HepG2 (cell line): ENCODE measurements around the gene LARP1. TPM values are rescaled to one million over a fixed set of nuclear protein-coding genes. Genes with fewer than 3 reads are reported as not detected.

Experiments used
- ARID2 ChIP-seq: sonication (generic); formaldehyde crosslinking; IDR thresholded peaks from 2 replicates; pipeline ENCODE4 v1.8.1; 2022; ENCODE audit warnings: mild to moderate bottlenecking, missing genetic modification reagents, borderline replicate concordance
- BRD4 ChIP-seq: sonication (generic); formaldehyde crosslinking; IDR thresholded peaks from 2 replicates; pipeline ENCODE4 v1.4.0; 2020; ENCODE audit warnings: missing genetic modification reagents
- CEBPB ChIP-seq: IDR thresholded peaks from 2 replicates; pipeline ENCODE4 v1.6.1; 2011; ENCODE audit warnings: low read depth, low read length, improper control_type of control experiment, borderline replicate concordance
- CHD4 ChIP-seq: fragments of 200-600 bp; sonication (generic); IDR thresholded peaks from 2 replicates; pipeline ENCODE4 v1.7.0; 2017; ENCODE audit warnings: mild to moderate bottlenecking, low read length, borderline replicate concordance
- HMG20B ChIP-seq: conservative IDR thresholded peaks from 2 replicates; pipeline ENCODE4 v1.6.1; 2016; ENCODE audit warnings: missing genetic modification reagents, missing compliant biosample characterization
- IRF2 ChIP-seq: IDR thresholded peaks from 2 replicates; pipeline ENCODE4 v1.6.1; 2018; ENCODE audit warnings: missing genetic modification reagents, missing compliant biosample characterization
- NR2C2 ChIP-seq: sonication (generic); formaldehyde crosslinking; IDR thresholded peaks from 2 replicates; pipeline ENCODE4 v1.4.0; 2020; ENCODE audit warnings: missing genetic modification reagents, mild to moderate bottlenecking, moderate library complexity, borderline replicate concordance
- PAF1 ChIP-seq: IDR thresholded peaks from 2 replicates; pipeline ENCODE4 v1.6.1; 2016; ENCODE audit warnings: missing genetic modification reagents, missing compliant biosample characterization
- RAD21 ChIP-seq: fragments of 450-650 bp; formaldehyde crosslinking; IDR thresholded peaks from 2 replicates; pipeline ENCODE4 v1.5.0; 2020; ENCODE audit warnings: mild to moderate bottlenecking
- REPIN1 ChIP-seq: sonication (generic); formaldehyde crosslinking; IDR thresholded peaks from 2 replicates; pipeline ENCODE4 v1.8.0; 2022; ENCODE audit warnings: missing genetic modification reagents, low read depth, mild to moderate bottlenecking, borderline replicate concordance
- ZFP82 ChIP-seq: sonication (generic); formaldehyde crosslinking; IDR thresholded peaks from 2 replicates; pipeline ENCODE4 v1.5.1; 2020; ENCODE audit warnings: mild to moderate bottlenecking, missing genetic modification reagents, borderline replicate concordance
- ZFP91 ChIP-seq: sonication (generic); formaldehyde crosslinking; IDR thresholded peaks from 2 replicates; pipeline ENCODE4 v1.9.0; 2022; ENCODE audit warnings: missing genetic modification reagents, mild to moderate bottlenecking, borderline replicate concordance
- ZKSCAN1 ChIP-seq: fragments of 150-350 bp; IDR thresholded peaks from 2 replicates; pipeline ENCODE4 v1.6.1; 2014; ENCODE audit warnings: low read length
- ZKSCAN8 ChIP-seq: IDR thresholded peaks from 2 replicates; pipeline ENCODE4 v1.6.1; 2016; ENCODE audit warnings: borderline replicate concordance, missing genetic modification reagents, missing compliant biosample characterization
- ZNF143 ChIP-seq: sonication (generic); formaldehyde crosslinking; IDR thresholded peaks from 2 replicates; pipeline ENCODE4 v1.4.0; 2020; ENCODE audit warnings: missing genetic modification reagents
- ZNF30 ChIP-seq: sonication (generic); formaldehyde crosslinking; IDR thresholded peaks from 2 replicates; pipeline ENCODE4 v1.5.0; 2020; ENCODE audit warnings: mild to moderate bottlenecking, missing genetic modification reagents
- ZNF558 ChIP-seq: sonication (generic); formaldehyde crosslinking; IDR thresholded peaks from 2 replicates; pipeline ENCODE4 v1.9.0; 2022; ENCODE audit warnings: mild to moderate bottlenecking, missing genetic modification reagents, borderline replicate concordance
- ZNF607 ChIP-seq: sonication (generic); formaldehyde crosslinking; IDR thresholded peaks from 2 replicates; pipeline ENCODE4 v1.5.1; 2020; ENCODE audit warnings: missing genetic modification reagents, mild to moderate bottlenecking, borderline replicate concordance
- ZNF639 ChIP-seq: conservative IDR thresholded peaks from 2 replicates; pipeline ENCODE4 v1.6.1; 2018; ENCODE audit warnings: missing genetic modification reagents
- polyA plus RNA-seq, 8 experiments: library from polyadenylated mRNA; depleted of rRNA in 3 of 8; stranded (reverse) in 7 of 8; unstranded in 1 of 8; fragments of >200 nt; fragmentation: Illumina TruSeq in 4 of 8; extraction: Trizol in 4 of 8; gene quantifications; 2 replicates each; pipeline versions ENCODE4 v1.2.1 to v1.2.3, GENCODE V29; 2011 to 2016; ENCODE audit warnings: low read depth in 4 of 8, missing spikeins in 1 of 8, mixed read lengths in 1 of 8; ENCODE audit not compliant: insufficient read depth in 1 of 8
- total RNA-seq, 5 experiments: library from RNA; depleted of rRNA; stranded (reverse); fragments of >200 nt; fragmentation: Illumina TruSeq; extraction: Trizol; gene quantifications; 2 replicates each; pipeline ENCODE4 v1.2.3, GENCODE V29; 2016; ENCODE audit warnings: low read depth in 1 of 5
- TF ChIP-seq, protein P1 (sequence below): sonication (generic); formaldehyde crosslinking; IDR thresholded peaks from 2 replicates; pipeline ENCODE4 v1.8.1; 2023; ENCODE audit warnings: missing genetic modification reagents, inconsistent platforms, borderline replicate concordance
- TF ChIP-seq, protein P2 (sequence below): sonication (generic); formaldehyde crosslinking; IDR thresholded peaks from 2 replicates; pipeline ENCODE4 v1.5.1; 2020; ENCODE audit warnings: mild to moderate bottlenecking, missing genetic modification reagents, moderate library complexity

Gene LARP1
- total and polyA plus RNA-seq, 2 of the 13 experiments (the other 11 are each of a cell fraction or from before 2014, with no cell fraction given), result 45.2 to 61.4 TPM

DNA sequence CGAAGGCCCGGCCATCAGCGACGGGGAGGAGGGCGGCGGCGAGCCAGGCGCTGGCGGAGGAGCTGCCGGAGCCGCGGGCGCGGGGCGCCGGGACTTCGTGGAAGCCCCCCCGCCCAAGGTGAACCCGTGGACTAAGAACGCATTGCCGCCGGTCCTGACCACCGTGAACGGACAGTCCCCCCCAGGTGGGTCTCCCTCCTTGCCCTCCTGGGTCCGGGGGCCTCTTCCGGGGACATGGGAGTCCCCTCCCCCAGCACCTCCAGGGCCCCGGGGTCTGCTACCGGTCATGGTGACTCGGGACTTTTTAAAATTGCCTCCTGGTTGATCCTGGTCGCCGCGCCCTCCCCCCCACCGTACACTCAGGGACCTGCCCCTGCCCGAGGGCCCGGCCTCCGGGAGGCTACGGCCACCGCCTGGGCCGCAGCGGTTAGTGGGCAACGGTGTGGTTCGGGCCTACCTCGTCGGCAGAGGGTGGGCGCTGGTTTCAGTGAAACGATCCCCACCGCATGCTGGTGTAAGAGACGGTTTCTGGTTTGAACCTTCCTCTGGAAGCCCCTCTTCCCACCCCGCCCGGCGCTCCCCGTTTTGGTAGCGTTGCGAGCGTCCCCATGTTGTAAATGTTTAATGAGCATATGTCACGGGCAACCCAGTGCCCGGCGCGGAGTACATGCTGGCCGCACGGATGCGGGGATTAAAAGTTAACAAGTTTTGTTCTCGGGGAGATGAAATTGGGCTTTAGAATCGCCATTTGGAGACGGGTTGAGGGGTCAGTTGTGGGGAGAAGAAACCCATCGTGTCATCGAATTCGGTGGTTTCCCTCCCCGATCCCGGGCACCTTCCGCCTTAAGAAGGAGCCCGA is 1.1 kb downstream of the LARP1 start (continued):
- TF ChIP-seq, protein P1, sequence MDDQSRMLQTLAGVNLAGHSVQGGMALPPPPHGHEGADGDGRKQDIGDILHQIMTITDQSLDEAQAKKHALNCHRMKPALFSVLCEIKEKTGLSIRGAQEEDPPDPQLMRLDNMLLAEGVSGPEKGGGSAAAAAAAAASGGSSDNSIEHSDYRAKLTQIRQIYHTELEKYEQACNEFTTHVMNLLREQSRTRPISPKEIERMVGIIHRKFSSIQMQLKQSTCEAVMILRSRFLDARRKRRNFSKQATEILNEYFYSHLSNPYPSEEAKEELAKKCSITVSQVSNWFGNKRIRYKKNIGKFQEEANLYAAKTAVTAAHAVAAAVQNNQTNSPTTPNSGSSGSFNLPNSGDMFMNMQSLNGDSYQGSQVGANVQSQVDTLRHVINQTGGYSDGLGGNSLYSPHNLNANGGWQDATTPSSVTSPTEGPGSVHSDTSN, result 0 out of 2 replicates have a peak, but pooled peaks have one; percentile 37
- TF ChIP-seq ZNF607 (no peak), ZFP91 (CRISPR knock-in tag) (no peak; the same call in 1 of the 2 replicates), ZNF143 (CRISPR knock-in tag) (no peak), ZKSCAN1 (no peak), ZNF30 (CRISPR knock-in tag) (peak; percentile 74; the same call in 1 of the 2 replicates), ARID2 (CRISPR knock-in tag) (no peak), RAD21 (0 out of 2 replicates have a peak, but pooled peaks have one; percentile 7), ZFP82 (CRISPR knock-in tag) (peak; percentile 71; the same call in 1 of the 2 replicates), REPIN1 (no peak), ZNF639 (CRISPR knock-in tag) (no peak), HMG20B (CRISPR knock-in tag) (no peak), ZNF558 (no peak), CEBPB (no peak), IRF2 (CRISPR knock-in tag) (no peak), ZKSCAN8 (CRISPR knock-in tag) (no peak), NR2C2 (CRISPR knock-in tag) (no peak), PAF1 (no peak), CHD4 (no peak), BRD4 (CRISPR knock-in tag) (no peak)
- TF ChIP-seq, protein P2, sequence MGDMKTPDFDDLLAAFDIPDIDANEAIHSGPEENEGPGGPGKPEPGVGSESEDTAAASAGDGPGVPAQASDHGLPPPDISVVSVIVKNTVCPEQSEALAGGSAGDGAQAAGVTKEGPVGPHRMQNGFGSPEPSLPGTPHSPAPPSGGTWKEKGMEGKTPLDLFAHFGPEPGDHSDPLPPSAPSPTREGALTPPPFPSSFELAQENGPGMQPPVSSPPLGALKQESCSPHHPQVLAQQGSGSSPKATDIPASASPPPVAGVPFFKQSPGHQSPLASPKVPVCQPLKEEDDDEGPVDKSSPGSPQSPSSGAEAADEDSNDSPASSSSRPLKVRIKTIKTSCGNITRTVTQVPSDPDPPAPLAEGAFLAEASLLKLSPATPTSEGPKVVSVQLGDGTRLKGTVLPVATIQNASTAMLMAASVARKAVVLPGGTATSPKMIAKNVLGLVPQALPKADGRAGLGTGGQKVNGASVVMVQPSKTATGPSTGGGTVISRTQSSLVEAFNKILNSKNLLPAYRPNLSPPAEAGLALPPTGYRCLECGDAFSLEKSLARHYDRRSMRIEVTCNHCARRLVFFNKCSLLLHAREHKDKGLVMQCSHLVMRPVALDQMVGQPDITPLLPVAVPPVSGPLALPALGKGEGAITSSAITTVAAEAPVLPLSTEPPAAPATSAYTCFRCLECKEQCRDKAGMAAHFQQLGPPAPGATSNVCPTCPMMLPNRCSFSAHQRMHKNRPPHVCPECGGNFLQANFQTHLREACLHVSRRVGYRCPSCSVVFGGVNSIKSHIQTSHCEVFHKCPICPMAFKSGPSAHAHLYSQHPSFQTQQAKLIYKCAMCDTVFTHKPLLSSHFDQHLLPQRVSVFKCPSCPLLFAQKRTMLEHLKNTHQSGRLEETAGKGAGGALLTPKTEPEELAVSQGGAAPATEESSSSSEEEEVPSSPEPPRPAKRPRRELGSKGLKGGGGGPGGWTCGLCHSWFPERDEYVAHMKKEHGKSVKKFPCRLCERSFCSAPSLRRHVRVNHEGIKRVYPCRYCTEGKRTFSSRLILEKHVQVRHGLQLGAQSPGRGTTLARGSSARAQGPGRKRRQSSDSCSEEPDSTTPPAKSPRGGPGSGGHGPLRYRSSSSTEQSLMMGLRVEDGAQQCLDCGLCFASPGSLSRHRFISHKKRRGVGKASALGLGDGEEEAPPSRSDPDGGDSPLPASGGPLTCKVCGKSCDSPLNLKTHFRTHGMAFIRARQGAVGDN, result peak; percentile 45
